ENCODE data around the gene BMP2. TPM values are rescaled to one million over a fixed set of nuclear protein-coding genes. Genes with fewer than 3 reads are reported as not detected.
A peak's percentile ranks its signal among the peaks of the same experiment; 100 is the strongest.

BMP2 gene
- total RNA-seq, 1 donor from 2014 or later = 0.07 TPM

GRCh38 chr20:6824401-6824800 is 56.9 kb downstream of the BMP2 start:
- DNase-seq (ENCODE audit: low spot score) = no peak
- no peaks in the 10 kb centered on the region for H3K27me3 Mint-ChIP-seq (ENCODE audit: low read depth)
- no peaks in the 10 kb centered on the region for H3K36me3 Mint-ChIP-seq (ENCODE audit: low read depth)
- no peaks in the 10 kb centered on the region for H3K9me3 Mint-ChIP-seq
- no peaks in the 10 kb centered on the region for H3K4me1 Mint-ChIP-seq (ENCODE audit: low read depth)
- H3K27ac Mint-ChIP-seq = no peak overlapping the region
- intact Hi-C loops (cut with micrococcal nuclease) = no loop called here
- no peak overlapping the region for H3K4me3 Mint-ChIP-seq (ENCODE audit: low read depth)

- H3K36me3 Mint-ChIP-seq (ENCODE audit: low read depth) = no peaks in the 10 kb centered on the region
- H3K4me3 Mint-ChIP-seq (ENCODE audit: low read depth) = no peak overlapping the region
- H3K27me3 Mint-ChIP-seq (ENCODE audit: low read depth) = no peaks in the 10 kb centered on the region
- H3K27ac Mint-ChIP-seq = no peak overlapping the region
- H3K4me1 Mint-ChIP-seq (ENCODE audit: low read depth) = no peaks in the 10 kb centered on the region
- DNase-seq (ENCODE audit: low spot score) = no peak
- intact Hi-C loops (cut with micrococcal nuclease) = no loop called here
- H3K9me3 Mint-ChIP-seq = no peaks in the 10 kb centered on the region
Observed at GRCh38 chr20:6827472-6827871, 60.0 kb downstream of the BMP2 start.

- H3K36me3 Mint-ChIP-seq (ENCODE audit: low read depth) = no peaks in the 10 kb centered on the region
- DNase-seq (ENCODE audit: low spot score) = peak; percentile 8
- H3K9me3 Mint-ChIP-seq = no peaks in the 10 kb centered on the region
- intact Hi-C loops (cut with micrococcal nuclease) = loop anchor here (2.0 kb wide), 1 partner anchor 1030 kb away; no protein-coding TSS in a partner anchor
- H3K27me3 Mint-ChIP-seq (ENCODE audit: low read depth) = no peaks in the 10 kb centered on the region
- no peak overlapping the region for H3K4me3 Mint-ChIP-seq (ENCODE audit: low read depth)
- no peak overlapping the region for H3K27ac Mint-ChIP-seq
- H3K4me1 Mint-ChIP-seq (ENCODE audit: low read depth) = no peaks in the 10 kb centered on the region
Observed at GRCh38 chr20:6828794-6829423, 61.4 kb downstream of the BMP2 start.

GRCh38 chr20:6829510-6830116 is 62.1 kb downstream of the BMP2 start:
- H3K36me3 Mint-ChIP-seq (ENCODE audit: low read depth) = no peaks in the 10 kb centered on the region
- no peaks in the 10 kb centered on the region for H3K4me1 Mint-ChIP-seq (ENCODE audit: low read depth)
- intact Hi-C loops (cut with micrococcal nuclease) = loop anchor here (2.0 kb wide), 1 partner anchor 1029 kb away; no protein-coding TSS in a partner anchor

More at GRCh38 chr20:6829510-6830116, 62.1 kb downstream of the BMP2 start:
- Mint-ChIP-seq H3K9me3 (no peaks in the 10 kb centered on the region), H3K4me3 (ENCODE audit: low read depth) (no peak overlapping the region), H3K27me3 (ENCODE audit: low read depth) (no peaks in the 10 kb centered on the region), H3K27ac (no peak overlapping the region)
- no peak for DNase-seq (ENCODE audit: low spot score)

Measured in activated T-helper 2 cell treated with anti-CD3 and anti-CD28 coated beads, Interferon-gamma antibody, Interleukin-2, Interleukin-4, amounts not matched to agents 10 μg/mL and 5 μg/mL and 100 μg/mL, durations not matched to agents 14 hours and 24 hours and 36 hours (primary cell).